VCaP (cell line): ENCODE data around the gene HS3ST4.

Source experiments
- H3K27ac ChIP-seq: fragments of 450-650 bp; 2 replicates; pipeline ENCODE4 v1.5.1; 2017
- TF ChIP-seq, protein P1 (sequence below): fragments of 450-650 bp; conservative IDR thresholded peaks from 2 replicates; pipeline ENCODE4 v1.5.1; 2017; ENCODE audit warnings: mild to moderate bottlenecking, moderate library complexity

The HS3ST4 gene

DNA sequence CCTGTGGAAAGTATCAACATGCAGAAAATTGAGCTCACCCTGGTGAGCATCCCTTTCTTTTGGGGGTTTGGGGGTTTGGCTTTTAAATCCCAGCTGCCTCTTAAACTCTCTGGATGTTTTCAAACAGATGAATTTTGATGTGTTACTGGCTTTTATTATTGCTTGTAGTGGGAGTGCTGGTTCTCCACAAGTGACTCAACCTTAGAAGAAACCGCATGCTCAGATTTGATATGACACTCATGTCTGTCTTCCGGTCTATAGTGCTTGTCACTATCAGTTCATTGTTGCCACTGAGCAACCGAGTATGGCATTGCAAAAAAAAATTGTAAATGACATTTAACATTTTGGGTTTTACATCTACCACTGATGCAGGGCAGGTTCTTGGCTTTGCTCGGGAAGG lies 104.5 kb downstream of the HS3ST4 start:
- H3K27ac ChIP-seq = no peak overlapping the region
- TF ChIP-seq, protein P1, sequence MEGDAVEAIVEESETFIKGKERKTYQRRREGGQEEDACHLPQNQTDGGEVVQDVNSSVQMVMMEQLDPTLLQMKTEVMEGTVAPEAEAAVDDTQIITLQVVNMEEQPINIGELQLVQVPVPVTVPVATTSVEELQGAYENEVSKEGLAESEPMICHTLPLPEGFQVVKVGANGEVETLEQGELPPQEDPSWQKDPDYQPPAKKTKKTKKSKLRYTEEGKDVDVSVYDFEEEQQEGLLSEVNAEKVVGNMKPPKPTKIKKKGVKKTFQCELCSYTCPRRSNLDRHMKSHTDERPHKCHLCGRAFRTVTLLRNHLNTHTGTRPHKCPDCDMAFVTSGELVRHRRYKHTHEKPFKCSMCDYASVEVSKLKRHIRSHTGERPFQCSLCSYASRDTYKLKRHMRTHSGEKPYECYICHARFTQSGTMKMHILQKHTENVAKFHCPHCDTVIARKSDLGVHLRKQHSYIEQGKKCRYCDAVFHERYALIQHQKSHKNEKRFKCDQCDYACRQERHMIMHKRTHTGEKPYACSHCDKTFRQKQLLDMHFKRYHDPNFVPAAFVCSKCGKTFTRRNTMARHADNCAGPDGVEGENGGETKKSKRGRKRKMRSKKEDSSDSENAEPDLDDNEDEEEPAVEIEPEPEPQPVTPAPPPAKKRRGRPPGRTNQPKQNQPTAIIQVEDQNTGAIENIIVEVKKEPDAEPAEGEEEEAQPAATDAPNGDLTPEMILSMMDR = no peak

DNA sequence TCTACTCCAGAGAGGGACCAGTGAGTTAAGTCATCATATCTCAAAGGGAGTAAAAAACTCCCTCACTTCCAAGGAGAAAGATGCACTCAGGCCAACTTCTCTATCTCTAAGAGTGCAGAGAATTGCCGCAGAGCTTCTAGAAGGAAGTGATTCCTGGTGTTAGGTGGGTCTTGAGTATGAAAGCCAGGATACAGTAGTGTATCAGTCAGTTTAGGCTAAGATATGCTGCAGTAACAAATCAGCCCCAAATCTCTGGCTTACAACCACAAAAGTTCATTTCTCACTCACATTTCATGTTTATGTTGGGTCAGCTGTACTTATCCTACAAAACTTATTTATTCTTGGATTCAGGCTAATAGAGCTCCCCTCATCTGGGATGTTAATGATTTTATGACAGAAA lies 106.3 kb downstream of the HS3ST4 start:
- TF ChIP-seq, protein P1 = no peak
- no peak overlapping the region for H3K27ac ChIP-seq

DNA sequence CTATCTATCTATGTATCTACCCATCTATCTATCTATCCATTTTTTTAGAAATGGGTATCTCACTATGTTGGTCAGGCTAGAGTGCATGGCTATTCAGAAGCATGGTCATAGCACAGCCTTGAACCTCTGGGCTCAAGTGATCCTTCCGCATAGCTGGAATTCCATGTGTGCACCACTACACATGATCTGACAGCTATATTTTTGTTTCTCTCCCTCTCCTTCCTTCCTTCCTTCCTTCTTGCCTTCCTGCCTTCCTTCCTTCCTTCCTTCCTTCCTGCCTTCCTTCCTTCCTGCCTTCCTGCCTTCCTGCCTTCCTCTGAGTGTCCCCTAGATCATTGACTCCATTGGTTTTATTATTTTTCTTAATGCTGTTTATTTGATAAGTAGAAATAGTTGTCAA lies 108.1 kb downstream of the HS3ST4 start:
- TF ChIP-seq, protein P1 = no peak
- H3K27ac ChIP-seq = no peak overlapping the region

DNA sequence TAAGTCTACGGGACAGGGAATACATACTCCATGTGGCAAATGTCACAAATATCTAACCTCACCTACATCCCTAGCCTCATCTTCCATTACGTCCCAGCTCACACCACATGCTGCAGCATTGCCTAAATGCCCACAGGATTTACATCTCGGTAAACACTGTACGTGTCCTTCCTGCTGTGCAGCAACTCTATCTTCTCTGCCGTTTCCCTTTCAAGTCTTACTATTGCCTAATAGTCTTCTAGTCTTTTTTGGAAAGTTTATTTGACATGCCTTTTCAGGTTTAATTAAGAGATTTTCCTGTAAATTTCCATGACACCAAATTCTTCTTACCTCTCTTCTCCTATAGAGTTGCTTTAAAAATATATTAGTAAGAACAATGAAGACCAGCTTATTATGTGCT lies 120.5 kb downstream of the HS3ST4 start:
- H3K27ac ChIP-seq = no peak overlapping the region
- TF ChIP-seq, protein P1 = no peak

DNA sequence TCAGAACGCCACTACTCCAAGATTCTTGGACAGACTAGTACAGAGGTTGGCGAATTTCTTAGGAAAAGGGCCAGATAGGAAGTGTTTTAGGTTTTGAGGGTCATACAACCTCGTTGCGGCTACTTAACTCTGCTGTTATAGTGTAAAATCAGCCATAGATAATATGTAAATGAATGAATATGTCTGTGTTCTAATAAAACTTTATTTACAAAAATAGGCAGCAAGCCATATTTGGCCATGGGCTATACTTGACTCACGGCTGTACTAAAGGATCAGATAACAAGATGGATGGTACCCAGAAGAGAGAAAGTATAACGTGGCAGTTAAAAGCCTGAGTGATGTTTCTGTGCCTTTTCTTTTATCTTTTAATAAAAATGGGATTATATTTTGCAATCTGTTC lies 125.5 kb downstream of the HS3ST4 start:
- TF ChIP-seq, protein P1 = no peak
- no peak overlapping the region for H3K27ac ChIP-seq

DNA sequence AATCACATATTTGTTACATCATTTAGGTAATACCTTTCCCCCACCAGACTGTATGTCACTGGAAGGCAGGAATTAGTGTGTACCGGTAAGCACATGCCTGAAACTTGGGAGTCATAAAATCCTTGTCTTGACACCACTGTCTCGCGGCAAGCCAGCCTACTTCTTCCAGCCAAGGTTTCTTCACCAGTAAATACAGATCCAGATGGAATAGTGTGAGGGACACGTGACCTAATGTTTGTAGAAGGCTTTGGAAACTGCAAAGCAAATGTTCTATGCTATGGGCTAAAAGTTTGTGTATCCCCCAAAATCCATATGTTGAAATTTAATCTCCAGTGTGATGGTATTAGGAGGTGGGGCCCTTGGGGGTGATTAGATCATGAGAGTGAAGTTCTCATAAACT lies 126.1 kb downstream of the HS3ST4 start:
- TF ChIP-seq, protein P1 = no peak
- no peak overlapping the region for H3K27ac ChIP-seq

DNA sequence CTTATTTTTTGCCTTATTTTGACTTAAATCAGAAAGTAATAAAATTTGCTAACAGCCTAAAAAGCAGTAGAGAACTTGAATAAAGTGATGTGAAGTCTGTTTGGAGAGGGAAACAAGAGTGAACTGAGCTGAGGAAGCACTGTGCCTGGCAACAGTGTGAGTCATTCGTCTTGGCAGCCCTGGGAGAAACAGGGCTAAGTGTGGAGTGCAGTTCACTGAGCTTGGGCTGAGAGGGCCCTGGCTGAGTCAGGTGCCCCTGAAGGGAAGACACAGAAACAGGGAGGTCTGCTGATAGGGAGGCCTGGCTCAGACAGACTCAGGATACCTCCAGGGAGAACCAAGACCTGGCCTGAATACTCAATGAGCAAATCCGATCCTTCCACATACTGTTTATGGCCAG lies 132.1 kb downstream of the HS3ST4 start:
- H3K27ac ChIP-seq = no peak overlapping the region
- TF ChIP-seq, protein P1 = no peak

DNA sequence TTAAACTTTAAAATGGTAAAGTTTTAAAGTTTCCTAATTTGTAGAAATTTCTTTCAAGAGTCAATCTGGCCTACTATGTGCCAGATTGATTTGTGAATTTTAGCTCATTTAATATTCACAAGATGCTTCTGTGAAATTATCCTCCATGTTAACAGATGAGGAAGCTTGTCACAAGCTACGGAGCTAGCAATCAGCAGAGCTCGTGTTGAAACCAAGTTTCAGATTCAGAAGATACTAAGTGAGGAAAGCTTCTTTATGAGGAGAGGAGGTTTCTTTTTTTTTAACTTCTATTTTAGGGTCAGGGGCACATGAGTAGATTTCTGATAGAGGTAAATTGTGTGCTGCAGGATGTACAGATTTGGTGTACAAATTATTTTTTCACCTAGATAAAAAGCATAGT lies 135.9 kb downstream of the HS3ST4 start:
- TF ChIP-seq, protein P1 = no peak
- no peak overlapping the region for H3K27ac ChIP-seq
